HG02798 (cell line): Measurements from ENCODE around the gene CYP4X1.
"Not testable (repeated sequence)": the region's sequence is repeated elsewhere in the genome, so short reads cannot be mapped to it uniquely, and the experiment has no call there.

ENCODE experiments used
- ATAC-seq: cut with Tn5 transposase; IDR thresholded peaks from one replicate; pipeline ENCODE4 v1.9.1; 2021; ENCODE audit warnings: mild to moderate bottlenecking; ENCODE audit not compliant: unreplicated experiment, poor library complexity

The CYP4X1 gene

GRCh38 chr1:47067097-47067594, 43.7 kb downstream of the CYP4X1 start, which contains the start of gene CYP4Z1:
Gene CYP4Z1, plus strand, starts transcription at chr1:47067231. Its CDS starts 260 bp downstream, at chr1:47067491.
- no peak for ATAC-seq

GRCh38 chr1:47069080-47069479, 45.6 kb downstream of the CYP4X1 start:
- ATAC-seq: not testable (repeated sequence)

GRCh38 chr1:47069509-47069908, 46.0 kb downstream of the CYP4X1 start:
- not testable (repeated sequence) for ATAC-seq

- ATAC-seq: not testable (repeated sequence)
Observed at GRCh38 chr1:47089356-47089755, 65.9 kb downstream of the CYP4X1 start.

- not testable (repeated sequence) for ATAC-seq
Observed at GRCh38 chr1:47091476-47091875, 68.0 kb downstream of the CYP4X1 start.
